ENCODE results near the gene GARIN5A.

The GARIN5A gene

GRCh38 chr19:50432221-50433028 lies 44.2 kb downstream of the GARIN5A start, which contains the start of gene MYBPC2:
Gene MYBPC2, plus strand, starts transcription at chr19:50432892. Its CDS starts 62 bp downstream, at chr19:50432954.
- DNase-seq, result no peak

GRCh38 chr19:50431343-50432220 lies 45.1 kb downstream of the GARIN5A start:
- DNase-seq, result peak; percentile 87

GRCh38 chr19:50430888-50431342 lies 45.7 kb downstream of the GARIN5A start:
- DNase-seq, result no peak

- DNase-seq, result no peak
Measured at GRCh38 chr19:50428772-50429463, 47.7 kb downstream of the GARIN5A start.

- peak; percentile 91 for DNase-seq
Measured at GRCh38 chr19:50427997-50428425, 48.6 kb downstream of the GARIN5A start.

GRCh38 chr19:50427318-50427925 lies 49.2 kb downstream of the GARIN5A start:
- no peak for DNase-seq

GRCh38 chr19:50425581-50425980 lies 51.1 kb downstream of the GARIN5A start:
- DNase-seq, result no peak

- DNase-seq, result no peak
Measured at GRCh38 chr19:50423279-50424113, 53.2 kb downstream of the GARIN5A start.

GRCh38 chr19:50422397-50423278 lies 54.0 kb downstream of the GARIN5A start:
- DNase-seq, result no peak

GRCh38 chr19:50420808-50421207 lies 55.8 kb downstream of the GARIN5A start:
- DNase-seq, result no peak

GRCh38 chr19:50420127-50420526 lies 56.5 kb downstream of the GARIN5A start:
- no peak for DNase-seq

- DNase-seq, result no peak
Measured at GRCh38 chr19:50419580-50420035, 57.0 kb downstream of the GARIN5A start.

- DNase-seq, result no peak
Measured at GRCh38 chr19:50419022-50419579, 57.5 kb downstream of the GARIN5A start.

GRCh38 chr19:50418176-50419021 lies 58.2 kb downstream of the GARIN5A start, which contains the start of gene SPIB:
Gene SPIB, plus strand, starts transcription at chr19:50418938. Its CDS starts 25 bp downstream, at chr19:50418963.
- DNase-seq, result peak; percentile 50

GRCh38 chr19:50417111-50418081 lies 59.3 kb downstream of the GARIN5A start:
- no peak for DNase-seq
